Uterus (tissue), 4 donors: ENCODE data around the gene MAPK7. TPM values are rescaled to one million over a fixed set of nuclear protein-coding genes. Genes with fewer than 3 reads are reported as not detected.

Source experiments
- DNase-seq, 2 donors: peaks; one replicate each; pipeline ENCODE4 v3.0.0-alpha.2; 2019 to 2020
- H3K27ac ChIP-seq, 2 donors: fragments of 200-600 bp; sonication (generic); 1 replicate in 1 of 2; 2 replicates in 1 of 2; pipeline ENCODE4 v1.5.1; 2016 to 2018
- H3K27me3 ChIP-seq, 2 donors: fragments of 200-600 bp; sonication (generic); one replicate each; pipeline ENCODE4 v1.5.1; 2018 to 2019; ENCODE audit warnings: control low read depth in 1 of 2
- H3K36me3 ChIP-seq, 2 donors: fragments of 200-600 bp; sonication (generic); one replicate each; pipeline ENCODE4 v1.5.1; 2019; ENCODE audit warnings: control low read depth in 1 of 2
- H3K4me1 ChIP-seq, 2 donors: fragments of 200-600 bp; sonication (generic); one replicate each; pipeline ENCODE4 v1.5.1; 2018 to 2019; ENCODE audit warnings: control low read depth in 1 of 2
- H3K4me3 ChIP-seq, 2 donors: fragments of 200-600 bp; sonication (generic); 1 replicate in 1 of 2; 2 replicates in 1 of 2; pipeline ENCODE4 v1.5.1; 2018 to 2019; ENCODE audit warnings: mild to moderate bottlenecking in 1 of 2
- H3K9me3 ChIP-seq, 2 donors: fragments of 200-600 bp; sonication (generic); one replicate each; pipeline ENCODE4 v1.5.1; 2019; ENCODE audit warnings: control low read depth in 1 of 2
- CTCF ChIP-seq, 4 experiments: fragments of 200-600 bp in 2 of 4; fragments of 450-650 bp in 2 of 4; sonication (generic) in 2 of 4; IDR thresholded peaks; one replicate each; pipeline ENCODE4 v1.5.1; 2016 to 2019; ENCODE audit warnings: antibody characterized with exemption in 4 of 4, mild to moderate bottlenecking in 2 of 4, moderate library complexity in 1 of 4
- POLR2A ChIP-seq, 2 donors: fragments of 450-650 bp; IDR thresholded peaks; one replicate each; pipeline ENCODE4 v1.6.1; 2016; ENCODE audit warnings: antibody characterized with exemption in 2 of 2, mild to moderate bottlenecking in 1 of 2, moderate library complexity in 1 of 2
- intact Hi-C: fragments of 100-400 bp; cut with DNase I; formaldehyde crosslinking; loops from one replicate; pipeline ENCODE4 v1.15.1; 2023; ENCODE audit warnings: low total_unique reads
- total RNA-seq, 4 donors: library from RNA; depleted of rRNA in 3 of 4; stranded (reverse); fragments of >200 nt in 3 of 4; gene quantifications; one replicate each; pipeline versions ENCODE4 v1.1.0 to v1.2.4, GENCODE V29; 2014 to 2023
- donor health status: DM: yes; HTN: yes; CAD: no.

Gene MAPK7
- total RNA-seq, 4 donors from 2014 or later, result 3.3 to 72.8 (median 18.3) TPM

- Histone ChIP-seq H3K27ac (no peak overlapping the region), H3K27me3 (no peaks in the 10 kb centered on the region), H3K4me3 (no peak overlapping the region), H3K36me3 (no peaks in the 10 kb centered on the region), H3K4me1 (peaks cover 0 to 13% of the 10 kb centered on the region in 2 donors), H3K9me3 (no peaks in the 10 kb centered on the region)
- intact Hi-C loops, result no loop called here
- no peak for TF ChIP-seq POLR2A (IDR thresholded peaks at IDR 0.05)
- TF ChIP-seq CTCF (IDR thresholded peaks at IDR 0.05), result no peak
- peak in 1 of 2 donors; percentile 9 for DNase-seq
Observed at GRCh38 chr17:19339341-19339815, 38.9 kb upstream of the MAPK7 start.

- DNase-seq, result peak; percentile 13
- peaks cover 9 to 22% of the 10 kb centered on the region in 2 donors for H3K4me1 ChIP-seq
- intact Hi-C loops, result no loop called here
- TF ChIP-seq CTCF (IDR thresholded peaks at IDR 0.05), result no peak
- TF ChIP-seq POLR2A (IDR thresholded peaks at IDR 0.05), result no peak
- H3K27ac ChIP-seq, result peak overlapping the region; percentile 52 to 62
- H3K27me3 ChIP-seq, result no peaks in the 10 kb centered on the region
- H3K36me3 ChIP-seq, result no peaks in the 10 kb centered on the region
- H3K4me3 ChIP-seq, result no peak overlapping the region
- no peaks in the 10 kb centered on the region for H3K9me3 ChIP-seq
Observed at GRCh38 chr17:19341211-19341631, 37.1 kb upstream of the MAPK7 start.

GRCh38 chr17:19341641-19342610, 36.4 kb upstream of the MAPK7 start:
- Histone ChIP-seq H3K4me1 (peaks cover 12 to 27% of the 10 kb centered on the region in 2 donors), H3K27me3 (no peaks in the 10 kb centered on the region), H3K27ac (peak overlapping the region; percentile 52 to 62), H3K4me3 (no peak overlapping the region), H3K9me3 (no peaks in the 10 kb centered on the region), H3K36me3 (no peaks in the 10 kb centered on the region)
- TF ChIP-seq POLR2A (IDR thresholded peaks at IDR 0.05) (no peak), CTCF (IDR thresholded peaks at IDR 0.05) (no peak)
- intact Hi-C loops, result no loop called here
- DNase-seq, result peak; percentile 18 to 34

- no peaks in the 10 kb centered on the region for H3K27me3 ChIP-seq
- H3K9me3 ChIP-seq, result no peaks in the 10 kb centered on the region
- no peaks in the 10 kb centered on the region for H3K36me3 ChIP-seq
- intact Hi-C loops, result no loop called here
- peak overlapping the region; percentile 52 to 62 for H3K27ac ChIP-seq
- peaks cover 16 to 32% of the 10 kb centered on the region in 2 donors for H3K4me1 ChIP-seq
- peak; percentile 26 to 28 for DNase-seq
- no peak overlapping the region for H3K4me3 ChIP-seq
- no peak for TF ChIP-seq POLR2A (IDR thresholded peaks at IDR 0.05)
Observed at GRCh38 chr17:19342611-19343255, 35.6 kb upstream of the MAPK7 start.

GRCh38 chr17:19343256-19343630, 35.1 kb upstream of the MAPK7 start:
- Histone ChIP-seq H3K27ac (peak overlapping the region; percentile 52 to 62), H3K4me1 (peaks cover 16 to 33% of the 10 kb centered on the region in 2 donors), H3K4me3 (no peak overlapping the region), H3K9me3 (no peaks in the 10 kb centered on the region), H3K27me3 (no peaks in the 10 kb centered on the region), H3K36me3 (no peaks in the 10 kb centered on the region)
- TF ChIP-seq POLR2A (IDR thresholded peaks at IDR 0.05), result no peak
- no peak for TF ChIP-seq CTCF (IDR thresholded peaks at IDR 0.05)
- intact Hi-C loops, result no loop called here
- peak; percentile 14 to 19 for DNase-seq
